ENCODE results near the gene MIPEP. TPM values are rescaled to one million over a fixed set of nuclear protein-coding genes. Genes with fewer than 3 reads are reported as not detected.

MIPEP gene
- total RNA-seq, 1 experiment from 2014 or later, result 18.6 TPM

DNA sequence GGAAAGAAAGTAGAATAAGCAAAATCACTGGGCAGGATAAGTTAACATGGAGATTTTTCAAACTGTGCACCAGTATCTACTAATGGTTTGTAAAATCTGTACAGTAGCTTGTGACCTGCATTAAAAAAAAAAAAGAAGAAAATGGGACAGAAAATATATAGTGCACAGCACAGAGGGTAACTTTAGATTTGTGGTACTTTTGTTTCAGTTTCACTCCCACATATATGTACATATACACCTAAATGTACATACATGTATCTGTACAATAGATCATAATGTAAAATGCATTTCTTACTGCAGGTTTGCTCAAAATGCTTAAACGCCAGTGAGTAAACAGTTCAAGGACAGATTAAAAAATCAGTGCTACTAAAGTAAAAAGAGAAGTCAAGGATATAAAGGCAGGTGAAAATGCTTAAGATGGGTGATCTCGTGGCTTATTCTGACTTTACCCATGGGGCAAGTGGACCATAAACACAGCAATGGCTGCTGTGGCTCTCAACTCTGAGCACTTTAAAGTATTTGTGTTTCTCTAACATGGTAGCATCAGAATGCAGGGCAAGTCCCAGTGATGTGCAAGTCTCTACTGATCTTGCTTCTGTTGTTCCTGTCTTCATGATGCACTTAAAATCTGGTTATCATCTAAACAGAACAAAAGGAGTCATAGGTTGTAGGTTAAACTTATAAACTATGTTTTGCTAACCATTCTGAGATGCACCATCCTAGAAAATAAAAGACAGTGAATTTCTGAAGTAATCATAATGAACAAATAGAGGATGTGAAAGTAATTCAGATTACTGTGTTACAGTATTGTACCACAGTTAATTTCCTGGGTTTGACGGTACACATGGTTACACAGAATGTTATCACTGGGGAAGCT, 112.3 kb downstream of the MIPEP start:
- no peak for TF ChIP-seq EZH2 (IDR thresholded peaks at IDR 0.05; ENCODE audit: low read depth)
- TF ChIP-seq, protein P1, sequence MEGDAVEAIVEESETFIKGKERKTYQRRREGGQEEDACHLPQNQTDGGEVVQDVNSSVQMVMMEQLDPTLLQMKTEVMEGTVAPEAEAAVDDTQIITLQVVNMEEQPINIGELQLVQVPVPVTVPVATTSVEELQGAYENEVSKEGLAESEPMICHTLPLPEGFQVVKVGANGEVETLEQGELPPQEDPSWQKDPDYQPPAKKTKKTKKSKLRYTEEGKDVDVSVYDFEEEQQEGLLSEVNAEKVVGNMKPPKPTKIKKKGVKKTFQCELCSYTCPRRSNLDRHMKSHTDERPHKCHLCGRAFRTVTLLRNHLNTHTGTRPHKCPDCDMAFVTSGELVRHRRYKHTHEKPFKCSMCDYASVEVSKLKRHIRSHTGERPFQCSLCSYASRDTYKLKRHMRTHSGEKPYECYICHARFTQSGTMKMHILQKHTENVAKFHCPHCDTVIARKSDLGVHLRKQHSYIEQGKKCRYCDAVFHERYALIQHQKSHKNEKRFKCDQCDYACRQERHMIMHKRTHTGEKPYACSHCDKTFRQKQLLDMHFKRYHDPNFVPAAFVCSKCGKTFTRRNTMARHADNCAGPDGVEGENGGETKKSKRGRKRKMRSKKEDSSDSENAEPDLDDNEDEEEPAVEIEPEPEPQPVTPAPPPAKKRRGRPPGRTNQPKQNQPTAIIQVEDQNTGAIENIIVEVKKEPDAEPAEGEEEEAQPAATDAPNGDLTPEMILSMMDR (conservative IDR thresholded peaks at IDR 0.05), result no peak
- ChIA-PET CTCF (no interaction called here), POLR2A (ENCODE audit: unreplicated experiment) (interaction anchor here (0.6 kb wide), 1 partner anchor 17 kb away, joined by 3 read pairs; no protein-coding TSS in a partner anchor)
- BruUV-seq (replicated peaks), result no TSS peak
- H3K79me2 ChIP-seq (ENCODE audit: low read depth), result no peaks in the 10 kb centered on the region
- H3K27me3 ChIP-seq (ENCODE audit: insufficient read depth, low read depth), result no peaks in the 10 kb centered on the region
- no peaks in the 10 kb centered on the region for H4K20me1 ChIP-seq (ENCODE audit: insufficient read depth)
- no peaks in the 10 kb centered on the region for H3K36me3 ChIP-seq (ENCODE audit: low read depth)
- H3F3A ChIP-seq (ENCODE audit: insufficient read depth, low read depth), result no peaks in the 10 kb centered on the region
- H3K9me2 ChIP-seq (ENCODE audit: insufficient read depth), result no peaks in the 10 kb centered on the region
- H3K4me1 ChIP-seq (replicated peaks; ENCODE audit: insufficient read depth), result no peaks in the 10 kb centered on the region
- H3K9me3 ChIP-seq (ENCODE audit: insufficient read depth, low read depth), result no peaks in the 10 kb centered on the region
- no peak overlapping the region for H3K4me2 ChIP-seq
- no peak overlapping the region for H2AFZ ChIP-seq
- H3K4me3 ChIP-seq, result no peak overlapping the region
- intact Hi-C loops (cut with micrococcal nuclease; ENCODE audit: unreplicated experiment), result no loop called here
- no peak overlapping the region for H3K27ac ChIP-seq
- DNase-seq, result no peak

DNA sequence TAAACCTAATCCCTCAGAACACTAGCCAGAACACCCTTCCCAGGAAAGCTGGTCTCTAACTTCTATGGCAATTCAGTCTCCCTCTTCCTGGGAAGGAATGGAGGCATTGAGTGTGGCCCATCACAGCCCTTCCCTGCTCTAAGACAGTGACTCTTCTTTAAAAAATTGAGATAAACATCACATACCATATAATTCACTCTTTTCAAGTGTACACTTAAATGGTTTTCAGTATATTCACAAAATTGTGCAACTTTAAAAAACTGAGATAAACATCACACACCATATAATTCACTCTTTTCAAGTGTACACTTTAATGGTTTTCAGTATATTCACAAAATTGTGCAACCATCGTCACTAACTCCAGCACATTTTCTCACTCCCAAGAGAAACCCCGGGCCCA, 116.5 kb downstream of the MIPEP start:
- Histone ChIP-seq H4K20me1 (ENCODE audit: insufficient read depth) (no peaks in the 10 kb centered on the region), H3K4me2 (no peak overlapping the region), H3K27me3 (ENCODE audit: insufficient read depth, low read depth) (no peaks in the 10 kb centered on the region), H3K9me3 (ENCODE audit: insufficient read depth, low read depth) (no peaks in the 10 kb centered on the region), H3K4me1 (replicated peaks; ENCODE audit: insufficient read depth) (no peaks in the 10 kb centered on the region), H3K79me2 (ENCODE audit: low read depth) (no peaks in the 10 kb centered on the region), H3K36me3 (ENCODE audit: low read depth) (no peaks in the 10 kb centered on the region), H3F3A (ENCODE audit: insufficient read depth, low read depth) (no peaks in the 10 kb centered on the region), H3K4me3 (no peak overlapping the region), H3K27ac (no peak overlapping the region), H3K9me2 (ENCODE audit: insufficient read depth) (no peaks in the 10 kb centered on the region), H2AFZ (no peak overlapping the region)
- BruUV-seq (replicated peaks), result no TSS peak
- TF ChIP-seq EZH2 (IDR thresholded peaks at IDR 0.05; ENCODE audit: low read depth), result no peak
- TF ChIP-seq, protein P1 (conservative IDR thresholded peaks at IDR 0.05), result no peak
- intact Hi-C loops (cut with micrococcal nuclease; ENCODE audit: unreplicated experiment), result no loop called here
- ChIA-PET POLR2A (ENCODE audit: unreplicated experiment) (no interaction called here), CTCF (no interaction called here)
- no peak for DNase-seq

GRCh38 chr13:23771956-23772355, 117.2 kb downstream of the MIPEP start:
- TF ChIP-seq, protein P1 (conservative IDR thresholded peaks at IDR 0.05), result no peak
- TF ChIP-seq EZH2 (IDR thresholded peaks at IDR 0.05; ENCODE audit: low read depth), result no peak
- no peaks in the 10 kb centered on the region for H3K9me2 ChIP-seq (ENCODE audit: insufficient read depth)
- no peak for DNase-seq
- intact Hi-C loops (cut with micrococcal nuclease; ENCODE audit: unreplicated experiment), result no loop called here
- POLR2A ChIA-PET (ENCODE audit: unreplicated experiment), result no interaction called here
- H2AFZ ChIP-seq, result no peak overlapping the region
- no peaks in the 10 kb centered on the region for H3K79me2 ChIP-seq (ENCODE audit: low read depth)
- no peak overlapping the region for H3K27ac ChIP-seq
- no peaks in the 10 kb centered on the region for H3K4me1 ChIP-seq (replicated peaks; ENCODE audit: insufficient read depth)
- H3K4me2 ChIP-seq, result no peak overlapping the region
- H3K27me3 ChIP-seq (ENCODE audit: insufficient read depth, low read depth), result no peaks in the 10 kb centered on the region
- no peaks in the 10 kb centered on the region for H3K36me3 ChIP-seq (ENCODE audit: low read depth)
- H3K4me3 ChIP-seq, result no peak overlapping the region
- H3K9me3 ChIP-seq (ENCODE audit: insufficient read depth, low read depth), result no peaks in the 10 kb centered on the region
- BruUV-seq (replicated peaks), result no TSS peak
- CTCF ChIA-PET, result no interaction called here
- no peaks in the 10 kb centered on the region for H3F3A ChIP-seq (ENCODE audit: insufficient read depth, low read depth)
- no peaks in the 10 kb centered on the region for H4K20me1 ChIP-seq (ENCODE audit: insufficient read depth)

Measured in PC-9 (cell line).